Trophoblast cell (in vitro differentiated cells and primary cell): Measurements from ENCODE around the gene ERG.

Experiments
- DNase-seq, 2 donors: peaks; one replicate each; pipeline ENCODE4 v3.0.0-alpha.2; 2016
- H2AFZ ChIP-seq: 2 replicates; pipeline ENCODE4 v1.6.1; 2013; ENCODE audit warnings: low read length, moderate library complexity, mild to moderate bottlenecking; ENCODE audit not compliant: insufficient read depth, poor library complexity
- H2AK5ac ChIP-seq: 2 replicates; pipeline ENCODE4 v1.6.1; 2013; ENCODE audit warnings: mild to moderate bottlenecking, low read length
- H2BK120ac ChIP-seq: 2 replicates; pipeline ENCODE4 v1.6.1; 2013; ENCODE audit warnings: low read length, mild to moderate bottlenecking, moderate library complexity; ENCODE audit not compliant: insufficient read depth, poor library complexity
- H2BK12ac ChIP-seq: 2 replicates; pipeline ENCODE4 v1.6.1; 2013; ENCODE audit warnings: mild to moderate bottlenecking, low read length, moderate library complexity
- H2BK5ac ChIP-seq: 2 replicates; pipeline ENCODE4 v1.6.1; 2013; ENCODE audit warnings: low read length, low read depth, moderate library complexity, mild to moderate bottlenecking; ENCODE audit not compliant: poor library complexity
- H3K14ac ChIP-seq: 2 replicates; pipeline ENCODE4 v1.6.1; 2013; ENCODE audit warnings: mild to moderate bottlenecking, low read length
- H3K18ac ChIP-seq: 2 replicates; pipeline ENCODE4 v1.6.1; 2013; ENCODE audit warnings: mild to moderate bottlenecking, low read length
- H3K23ac ChIP-seq: 2 replicates; pipeline ENCODE4 v1.6.1; 2013; ENCODE audit warnings: low read length
- H3K27ac ChIP-seq: 2 replicates; pipeline ENCODE4 v1.5.1; 2013; ENCODE audit warnings: low read depth, mild to moderate bottlenecking, inconsistent platforms, low read length, moderate library complexity
- H3K27me3 ChIP-seq: 2 replicates; pipeline ENCODE4 v1.6.1; 2013; ENCODE audit warnings: inconsistent platforms, mild to moderate bottlenecking, low read length, moderate library complexity; ENCODE audit not compliant: insufficient read depth
- H3K36me3 ChIP-seq, 2 experiments: 1 replicate in 1 of 2; 2 replicates in 1 of 2; pipeline ENCODE4 v1.6.1; 2013; ENCODE audit warnings: low read length in 2 of 2, mild to moderate bottlenecking in 2 of 2, moderate library complexity in 1 of 2; ENCODE audit not compliant: insufficient read depth in 2 of 2, control insufficient read depth in 1 of 2
- H3K4ac ChIP-seq: 2 replicates; pipeline ENCODE4 v1.6.1; 2013; ENCODE audit warnings: low read depth, mild to moderate bottlenecking, low read length, moderate library complexity
- H3K4me1 ChIP-seq, 2 experiments: 1 replicate in 1 of 2; 2 replicates in 1 of 2; pipeline ENCODE4 v1.6.1; 2013; ENCODE audit warnings: low read length in 2 of 2, mild to moderate bottlenecking in 2 of 2, moderate library complexity in 1 of 2; ENCODE audit not compliant: insufficient read depth in 2 of 2, control insufficient read depth in 1 of 2
- H3K4me2 ChIP-seq: 2 replicates; pipeline ENCODE4 v1.6.1; 2013; ENCODE audit warnings: inconsistent platforms, mild to moderate bottlenecking, low read length, moderate library complexity
- H3K4me3 ChIP-seq: 2 replicates; pipeline ENCODE4 v1.5.1; 2013; ENCODE audit warnings: mild to moderate bottlenecking, low read depth, low read length, inconsistent platforms
- H3K79me1 ChIP-seq: one replicate; pipeline ENCODE4 v1.6.1; 2013; ENCODE audit warnings: low read length
- H3K79me2 ChIP-seq: 2 replicates; pipeline ENCODE4 v1.6.1; 2013; ENCODE audit warnings: low read length, mild to moderate bottlenecking; ENCODE audit not compliant: control insufficient read depth, insufficient read depth, poor library complexity
- H3K9ac ChIP-seq: 2 replicates; pipeline ENCODE4 v1.6.1; 2013; ENCODE audit warnings: mild to moderate bottlenecking, low read length
- H3K9me3 ChIP-seq: 2 replicates; pipeline ENCODE4 v1.6.1; 2013; ENCODE audit warnings: low read depth, mild to moderate bottlenecking, control low read depth, inconsistent platforms, low read length; ENCODE audit not compliant: insufficient read depth
- H4K12ac ChIP-seq: 2 replicates; pipeline ENCODE4 v1.6.1; 2013; ENCODE audit warnings: low read depth, mild to moderate bottlenecking, low read length, moderate library complexity
- H4K8ac ChIP-seq: 2 replicates; pipeline ENCODE4 v1.6.1; 2013; ENCODE audit warnings: low read depth, mild to moderate bottlenecking, low read length, moderate library complexity
- H4K91ac ChIP-seq: one replicate; pipeline ENCODE4 v1.6.1; 2013; ENCODE audit warnings: low read depth, mild to moderate bottlenecking, low read length, moderate library complexity
- WGBS: extraction: QIAGEN DNeasy Blood & Tissue Kit; methylation state at CpG from one replicate; pipeline ENCODE4 v1.1.7; 2013; ENCODE audit warnings: missing lambda C conversion rate; ENCODE audit not compliant: insufficient read length, insufficient coverage; ENCODE audit errors: extremely low coverage; 5-methylcytosine and 5-hydroxymethylcytosine counted together

The ERG gene

GRCh38 chr21:38471766-38472165 is 26.5 kb downstream of the ERG start:
- Histone ChIP-seq H2BK120ac (no peak overlapping the region), H3K4me3 (no peak overlapping the region), H3K14ac (no peak overlapping the region), H3K9me3 (no peaks in the 10 kb centered on the region), H4K12ac (no peak overlapping the region), H3K9ac (no peak overlapping the region), H3K27ac (no peak overlapping the region), H3K27me3 (no peaks in the 10 kb centered on the region), H3K4ac (no peak overlapping the region), H2BK5ac (no peak overlapping the region), H3K4me2 (no peak overlapping the region), H2AFZ (no peak overlapping the region), H2BK12ac (no peak overlapping the region), H3K4me1 (peaks cover 2 to 4% of the 10 kb centered on the region in 2 experiments), H3K36me3 (no peaks in the 10 kb centered on the region), H3K79me1 (no peaks in the 10 kb centered on the region), H3K18ac (no peak overlapping the region), H2AK5ac (no peak overlapping the region), H3K23ac (no peak overlapping the region), H4K91ac (no peak overlapping the region), H4K8ac (no peak overlapping the region), H3K79me2 (no peaks in the 10 kb centered on the region)
- no peak for DNase-seq
- WGBS = no CpG with 5 or more reads among the region's 5 CpGs

DNA sequence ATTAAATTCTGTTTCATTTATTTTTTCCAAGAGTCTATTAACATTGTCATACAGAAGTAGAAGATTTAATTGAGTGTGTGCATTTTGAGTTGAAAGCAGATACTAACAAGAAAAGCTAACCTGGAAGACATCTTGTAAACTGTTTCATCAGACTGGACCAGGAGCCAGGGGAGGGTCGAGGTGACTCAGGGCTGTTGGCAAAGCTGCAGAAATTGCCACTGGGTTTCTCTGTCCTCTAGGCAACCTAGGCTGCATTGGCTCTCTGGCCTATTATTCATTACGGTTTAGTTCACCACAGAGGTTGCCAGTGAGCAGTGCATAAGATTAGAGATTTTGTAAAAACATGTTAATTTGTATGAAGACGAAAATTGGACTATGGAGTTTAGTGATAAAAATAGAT is 27.5 kb downstream of the ERG start:
- Histone ChIP-seq H3K18ac (no peak overlapping the region), H3K4me3 (no peak overlapping the region), H4K12ac (no peak overlapping the region), H2BK12ac (no peak overlapping the region), H2BK120ac (no peak overlapping the region), H3K4me1 (peaks cover 2 to 4% of the 10 kb centered on the region in 2 experiments), H3K9me3 (no peaks in the 10 kb centered on the region), H3K14ac (no peak overlapping the region), H3K23ac (no peak overlapping the region), H3K4ac (no peak overlapping the region), H4K91ac (no peak overlapping the region), H3K36me3 (no peaks in the 10 kb centered on the region), H2AFZ (no peak overlapping the region), H3K79me1 (no peaks in the 10 kb centered on the region), H3K27ac (no peak overlapping the region), H2BK5ac (no peak overlapping the region), H4K8ac (no peak overlapping the region), H3K4me2 (no peak overlapping the region), H3K27me3 (no peaks in the 10 kb centered on the region), H2AK5ac (no peak overlapping the region), H3K79me2 (no peaks in the 10 kb centered on the region), H3K9ac (no peak overlapping the region)
- WGBS = no CpG with 5 or more reads among the region's 3 CpGs
- no peak for DNase-seq

GRCh38 chr21:38469642-38470041 is 28.6 kb downstream of the ERG start:
- H3K9me3 ChIP-seq = no peaks in the 10 kb centered on the region
- no peak overlapping the region for H3K14ac ChIP-seq
- no CpG with 5 or more reads among the region's 1 CpG for WGBS

DNA sequence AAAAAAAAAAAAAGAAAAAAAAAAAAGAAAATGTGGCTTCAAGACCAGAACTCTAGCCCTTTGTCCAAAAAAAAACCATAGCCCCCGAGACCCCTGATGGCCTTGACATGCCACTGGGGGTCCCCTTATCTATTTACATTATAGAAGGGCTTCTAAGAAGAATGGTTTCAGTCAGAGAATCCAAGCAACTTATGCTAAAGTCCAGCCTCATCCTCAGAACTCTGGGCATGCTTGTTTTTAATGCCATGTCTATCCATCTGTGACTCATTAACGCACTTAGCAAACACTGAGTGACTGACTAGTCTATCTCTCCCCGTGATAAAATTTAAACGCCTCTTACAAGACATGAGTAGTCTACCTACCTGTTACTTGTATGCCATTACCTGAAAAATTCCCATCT is 29.3 kb downstream of the ERG start:
- Histone ChIP-seq H4K91ac (no peak overlapping the region), H3K79me1 (no peaks in the 10 kb centered on the region), H2AFZ (no peak overlapping the region), H4K12ac (no peak overlapping the region), H3K9me3 (no peaks in the 10 kb centered on the region), H3K4me2 (no peak overlapping the region), H3K23ac (no peak overlapping the region), H3K4me1 (peaks cover 0 to under 1% of the 10 kb centered on the region in 2 experiments), H3K4ac (no peak overlapping the region), H3K27me3 (no peaks in the 10 kb centered on the region), H2BK5ac (no peak overlapping the region), H2AK5ac (no peak overlapping the region), H2BK120ac (no peak overlapping the region), H3K79me2 (no peaks in the 10 kb centered on the region), H3K27ac (no peak overlapping the region), H2BK12ac (no peak overlapping the region), H3K36me3 (no peaks in the 10 kb centered on the region), H3K9ac (no peak overlapping the region), H3K14ac (no peak overlapping the region), H4K8ac (no peak overlapping the region), H3K4me3 (no peak overlapping the region), H3K18ac (no peak overlapping the region)
- no CpG with 5 or more reads among the region's 4 CpGs for WGBS
- DNase-seq = no peak

More at GRCh38 chr21:38469642-38470041, 28.6 kb downstream of the ERG start:
- H3K36me3 ChIP-seq = no peaks in the 10 kb centered on the region
- H4K8ac ChIP-seq = no peak overlapping the region
- no peaks in the 10 kb centered on the region for H3K27me3 ChIP-seq
- no peaks in the 10 kb centered on the region for H3K79me2 ChIP-seq
- no peak overlapping the region for H4K12ac ChIP-seq
- no peak overlapping the region for H4K91ac ChIP-seq
- H3K4me3 ChIP-seq = no peak overlapping the region
- peaks cover 2 to 4% of the 10 kb centered on the region in 2 experiments for H3K4me1 ChIP-seq
- H3K4me2 ChIP-seq = no peak overlapping the region
- no peak overlapping the region for H3K27ac ChIP-seq
- H3K23ac ChIP-seq = no peak overlapping the region
- H2AK5ac ChIP-seq = no peak overlapping the region
- no peak for DNase-seq
- H2BK5ac ChIP-seq = no peak overlapping the region
- H3K4ac ChIP-seq = no peak overlapping the region
- no peaks in the 10 kb centered on the region for H3K79me1 ChIP-seq
- H2BK12ac ChIP-seq = no peak overlapping the region
- H3K18ac ChIP-seq = no peak overlapping the region
- no peak overlapping the region for H3K9ac ChIP-seq
- no peak overlapping the region for H2AFZ ChIP-seq
- H2BK120ac ChIP-seq = no peak overlapping the region
